Epithelial cell of prostate (primary cell): ENCODE data around the gene ANOS1.
"Not testable (repeated sequence)": the region's sequence is repeated elsewhere in the genome, so short reads cannot be mapped to it uniquely, and the experiment has no call there.

ENCODE experiments used
- DNase-seq: peaks from one replicate; pipeline ENCODE4 v3.0.0-alpha.2; 2011; ENCODE audit warnings: low read depth, low spot score
- H3K27ac ChIP-seq: fragments of 450-650 bp; 2 replicates; pipeline ENCODE4 v1.5.1; 2017; ENCODE audit warnings: mild to moderate bottlenecking

ANOS1 gene

GRCh38 chrX:8635812-8636211 is 96.1 kb downstream of the ANOS1 start:
- H3K27ac ChIP-seq = no peak overlapping the region
- DNase-seq = no peak

GRCh38 chrX:8632924-8633323 is 99.0 kb downstream of the ANOS1 start:
- no peak for DNase-seq

GRCh38 chrX:8629871-8630270 is 102.1 kb downstream of the ANOS1 start:
- H3K27ac ChIP-seq = no peak overlapping the region
- DNase-seq = peak; percentile 53

More at GRCh38 chrX:8632924-8633323, 99.0 kb downstream of the ANOS1 start:
- H3K27ac ChIP-seq = no peak overlapping the region

GRCh38 chrX:8627796-8628195 is 104.1 kb downstream of the ANOS1 start:
- no peak overlapping the region for H3K27ac ChIP-seq
- no peak for DNase-seq

- DNase-seq = peak; percentile 2
- H3K27ac ChIP-seq = no peak overlapping the region
These were observed 124.6 kb downstream of the ANOS1 start for GRCh38 chrX:8607326-8607725.

- no peak overlapping the region for H3K27ac ChIP-seq
- no peak for DNase-seq
These were observed 127.8 kb downstream of the ANOS1 start for GRCh38 chrX:8604131-8604530.

GRCh38 chrX:8591501-8591900 is 140.4 kb downstream of the ANOS1 start:
- DNase-seq = no peak
- H3K27ac ChIP-seq = no peak overlapping the region

- H3K27ac ChIP-seq = no peak overlapping the region
- no peak for DNase-seq
These were observed 145.0 kb downstream of the ANOS1 start for GRCh38 chrX:8586953-8587352.

GRCh38 chrX:8579602-8580001 is 152.3 kb downstream of the ANOS1 start:
- H3K27ac ChIP-seq = no peak overlapping the region
- no peak for DNase-seq

GRCh38 chrX:8576821-8577220 is 155.1 kb downstream of the ANOS1 start:
- no peak for DNase-seq
- H3K27ac ChIP-seq = no peak overlapping the region

- DNase-seq = no peak
- no peak overlapping the region for H3K27ac ChIP-seq
These were observed 166.2 kb downstream of the ANOS1 start for GRCh38 chrX:8565729-8566128.

- no peak overlapping the region for H3K27ac ChIP-seq
- peak; percentile 0 for DNase-seq
These were observed 183.5 kb downstream of the ANOS1 start for GRCh38 chrX:8548446-8548845.

GRCh38 chrX:8546715-8547114 is 185.2 kb downstream of the ANOS1 start:
- DNase-seq = no peak
- H3K27ac ChIP-seq = no peak overlapping the region

- no peak overlapping the region for H3K27ac ChIP-seq
- no peak for DNase-seq
These were observed 211.1 kb downstream of the ANOS1 start for GRCh38 chrX:8520791-8521190.

- H3K27ac ChIP-seq = no peak overlapping the region
- no peak for DNase-seq
These were observed 211.8 kb downstream of the ANOS1 start for GRCh38 chrX:8520178-8520577.

GRCh38 chrX:8504451-8504850 is 227.5 kb downstream of the ANOS1 start:
- H3K27ac ChIP-seq = no peak overlapping the region
- peak; percentile 14 for DNase-seq

- H3K27ac ChIP-seq, DNase-seq: not testable (repeated sequence)
These were observed 229.8 kb downstream of the ANOS1 start for GRCh38 chrX:8502101-8502500.

GRCh38 chrX:8500203-8500602 is 231.7 kb downstream of the ANOS1 start:
- no peak for DNase-seq
- no peak overlapping the region for H3K27ac ChIP-seq

GRCh38 chrX:8495036-8495435 is 236.9 kb downstream of the ANOS1 start:
- H3K27ac ChIP-seq, DNase-seq: not testable (repeated sequence)

GRCh38 chrX:8484360-8484949 is 247.5 kb downstream of the ANOS1 start:
- no peak overlapping the region for H3K27ac ChIP-seq
- DNase-seq = no peak
